ENCODE results near the gene DHRS7B.

DNA sequence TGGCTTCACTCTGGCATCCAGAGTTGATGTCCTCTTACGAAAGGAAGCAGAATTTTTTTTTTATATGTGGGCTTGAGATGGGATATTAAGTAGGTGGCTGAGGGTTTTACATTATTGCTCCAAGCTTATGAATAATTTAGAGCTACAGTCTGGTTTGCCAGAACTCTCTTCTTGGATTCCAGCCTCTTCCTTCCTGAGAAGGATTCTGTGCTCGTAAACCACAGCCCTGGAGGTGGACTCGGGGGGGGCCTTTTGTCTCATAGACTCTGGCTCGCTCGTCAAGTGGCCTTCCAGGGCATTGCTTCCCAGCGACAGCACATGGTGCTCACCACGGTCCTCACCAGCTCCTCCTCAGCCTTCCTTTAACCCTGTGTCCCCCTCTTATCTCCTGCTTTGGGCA lies 44.0 kb downstream of the DHRS7B start:
- TF ChIP-seq ZNF331 (CRISPR knock-in tag; IDR thresholded peaks at IDR 0.05) (no peak), TCF12 (IDR thresholded peaks at IDR 0.05) (no peak), TCF12 (CRISPR knock-in tag; IDR thresholded peaks at IDR 0.05) (no peak), EP300 (IDR thresholded peaks at IDR 0.05; ENCODE audit: low read depth in 2 of 2, low read length in 2 of 2) (no peak), EP300 (CRISPR knock-in tag; IDR thresholded peaks at IDR 0.05; ENCODE audit: borderline replicate concordance) (no peak), REPIN1 (CRISPR knock-in tag; IDR thresholded peaks at IDR 0.05; ENCODE audit: borderline replicate concordance, low read depth) (no peak), DPF2 (CRISPR knock-in tag; IDR thresholded peaks at IDR 0.05; ENCODE audit: borderline replicate concordance, low read depth) (no peak), BCL6 (CRISPR knock-in tag; IDR thresholded peaks at IDR 0.05) (no peak), HOXA5 (CRISPR knock-in tag; IDR thresholded peaks at IDR 0.05) (no peak), ZNF274 (CRISPR knock-in tag; IDR thresholded peaks at IDR 0.05) (no peak), ZFP37 (CRISPR knock-in tag; IDR thresholded peaks at IDR 0.05; ENCODE audit: borderline replicate concordance) (no peak)
- TF ChIP-seq, protein P1, sequence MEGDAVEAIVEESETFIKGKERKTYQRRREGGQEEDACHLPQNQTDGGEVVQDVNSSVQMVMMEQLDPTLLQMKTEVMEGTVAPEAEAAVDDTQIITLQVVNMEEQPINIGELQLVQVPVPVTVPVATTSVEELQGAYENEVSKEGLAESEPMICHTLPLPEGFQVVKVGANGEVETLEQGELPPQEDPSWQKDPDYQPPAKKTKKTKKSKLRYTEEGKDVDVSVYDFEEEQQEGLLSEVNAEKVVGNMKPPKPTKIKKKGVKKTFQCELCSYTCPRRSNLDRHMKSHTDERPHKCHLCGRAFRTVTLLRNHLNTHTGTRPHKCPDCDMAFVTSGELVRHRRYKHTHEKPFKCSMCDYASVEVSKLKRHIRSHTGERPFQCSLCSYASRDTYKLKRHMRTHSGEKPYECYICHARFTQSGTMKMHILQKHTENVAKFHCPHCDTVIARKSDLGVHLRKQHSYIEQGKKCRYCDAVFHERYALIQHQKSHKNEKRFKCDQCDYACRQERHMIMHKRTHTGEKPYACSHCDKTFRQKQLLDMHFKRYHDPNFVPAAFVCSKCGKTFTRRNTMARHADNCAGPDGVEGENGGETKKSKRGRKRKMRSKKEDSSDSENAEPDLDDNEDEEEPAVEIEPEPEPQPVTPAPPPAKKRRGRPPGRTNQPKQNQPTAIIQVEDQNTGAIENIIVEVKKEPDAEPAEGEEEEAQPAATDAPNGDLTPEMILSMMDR (CRISPR knock-in tag; IDR thresholded peaks at IDR 0.05), result no peak
